HepG2 (cell line): ENCODE results near the gene NRG4. TPM values are rescaled to one million over a fixed set of nuclear protein-coding genes. Genes with fewer than 3 reads are reported as not detected.

ENCODE experiments used
- ATAC-seq: fragments of 200-7000 bp; cut with Tn5 transposase; 3 replicates; pipeline ENCODE4 v1.9.1; 2020; ENCODE audit warnings: mild to moderate bottlenecking, moderate library complexity
- BruUV-seq: library from RNA; stranded (reverse); fragments of 400-500 nt; replicated peaks from 2 replicates; lab custom pipeline; 2021; lab: Mats Ljungman, UMichigan
- CTCF ChIA-PET: fragments of 300-600 bp; formaldehyde crosslinking; extraction: SDS; loops from one replicate; lab custom pipeline; 2021; ENCODE audit warnings: low total read pairs, inconsistent platforms, low intra/inter-chr PET ratio; lab: Yijun Ruan, JAX
- POLR2A ChIA-PET: fragments of 350-600 bp; sonication (Branson Sonifier 250); formaldehyde crosslinking; loops from one replicate; lab custom pipeline; 2020; ENCODE audit warnings: antibody characterized with exemption, inconsistent platforms; lab: Yijun Ruan, JAX
- DNase-seq: peaks from one replicate; pipeline ENCODE4 v3.0.0-alpha.2; 2015; ENCODE audit warnings: low spot score
- FAIRE-seq: peaks from 3 replicates; lab custom pipeline; 2011; peaks lifted over from hg19 to GRCh38; lab: Jason Lieb, UNC
- H2AFZ ChIP-seq: one replicate; pipeline ENCODE4 v1.6.1; 2011; ENCODE audit warnings: low read length, inconsistent platforms
- H3K27ac ChIP-seq: fragments of 300-600 bp; 3 replicates; pipeline ENCODE4 v1.8.0; 2011; ENCODE audit warnings: mixed run types, mild to moderate bottlenecking, mixed read lengths, low read length, inconsistent platforms; ENCODE audit not compliant: insufficient read depth; ENCODE audit errors: extremely low read length
- H3K27me3 ChIP-seq, 2 experiments: fragments of 200-600 bp in 1 of 2; 2 replicates in 1 of 2; 3 replicates in 1 of 2; pipeline versions ENCODE4 v1.6.0 to v1.8.0; 2011; ENCODE audit warnings: low read length in 2 of 2, mild to moderate bottlenecking in 2 of 2, moderate library complexity in 2 of 2, inconsistent platforms in 1 of 2; ENCODE audit not compliant: insufficient read depth in 2 of 2, control insufficient read depth in 1 of 2
- H3K36me3 ChIP-seq, 2 experiments: fragments of 200-600 bp in 1 of 2; replicated peaks in 1 of 2; 2 replicates in 1 of 2; 3 replicates in 1 of 2; pipeline versions ENCODE4 v1.5.1 to v1.8.0; 2011; ENCODE audit warnings: low read length in 2 of 2, inconsistent platforms in 1 of 2; ENCODE audit not compliant: insufficient read depth in 2 of 2, control insufficient read depth in 1 of 2
- H3K4me1 ChIP-seq: 2 replicates; pipeline ENCODE4 v1.5.1; 2012; ENCODE audit warnings: low read length, inconsistent platforms; ENCODE audit not compliant: insufficient read depth
- H3K4me2 ChIP-seq: 2 replicates; pipeline ENCODE4 v1.6.0; 2011; ENCODE audit warnings: low read depth, low read length, inconsistent platforms
- H3K4me3 ChIP-seq, 3 experiments: fragments of 200-600 bp in 1 of 3; sonication (generic), shearing (Covaris generic) in 1 of 3; replicated peaks in 1 of 3; 2 replicates each; pipeline ENCODE4 v1.5.1; 2011 to 2016; ENCODE audit warnings: low read length in 3 of 3, inconsistent platforms in 2 of 3, low read depth in 2 of 3, mild to moderate bottlenecking in 2 of 3, control low read depth in 1 of 3, mixed read lengths in 1 of 3; ENCODE audit not compliant: insufficient read depth in 1 of 3
- H3K79me2 ChIP-seq: one replicate; pipeline ENCODE4 v1.6.1; 2011; ENCODE audit warnings: low read length, inconsistent platforms; ENCODE audit not compliant: insufficient read depth
- H3K9ac ChIP-seq: 2 replicates; pipeline ENCODE4 v1.6.0; 2011; ENCODE audit warnings: mild to moderate bottlenecking, low read depth, low read length, inconsistent platforms; ENCODE audit not compliant: insufficient read depth
- H3K9me3 ChIP-seq: 2 replicates; pipeline ENCODE4 v1.5.1; 2012; ENCODE audit warnings: mild to moderate bottlenecking, low read length
- H4K20me1 ChIP-seq: 2 replicates; pipeline ENCODE4 v1.6.0; 2011; ENCODE audit warnings: inconsistent platforms, mild to moderate bottlenecking, low read length, moderate library complexity; ENCODE audit not compliant: insufficient read depth
- ATF4 ChIP-seq, 2 experiments: fragments of 450-650 bp in 1 of 2; sonication (generic) in 1 of 2; formaldehyde crosslinking; IDR thresholded peaks; 2 replicates each; pipeline versions ENCODE4 v1.5.0 to v1.8.0; 2020 to 2022; ENCODE audit warnings: mild to moderate bottlenecking in 1 of 2, missing genetic modification reagents in 1 of 2
- BRF2 ChIP-seq: sonication (generic); formaldehyde crosslinking; IDR thresholded peaks from 2 replicates; pipeline ENCODE4 v1.8.1; 2022; ENCODE audit warnings: mild to moderate bottlenecking, missing genetic modification reagents
- EEA1 ChIP-seq: sonication (generic); formaldehyde crosslinking; IDR thresholded peaks from 2 replicates; pipeline ENCODE4 v1.5.1; 2020; ENCODE audit warnings: mild to moderate bottlenecking, missing genetic modification reagents, borderline replicate concordance
- GRHL1 ChIP-seq: sonication (generic); formaldehyde crosslinking; conservative IDR thresholded peaks from 2 replicates; pipeline ENCODE4 v1.8.0; 2022; ENCODE audit warnings: missing genetic modification reagents
- IKZF5 ChIP-seq: IDR thresholded peaks from 2 replicates; pipeline ENCODE4 v1.6.1; 2018; ENCODE audit warnings: missing genetic modification reagents, mild to moderate bottlenecking, missing compliant biosample characterization
- NFATC3 ChIP-seq: sonication (generic); formaldehyde crosslinking; IDR thresholded peaks from 2 replicates; pipeline ENCODE4 v1.5.1; 2020; ENCODE audit warnings: mild to moderate bottlenecking, missing genetic modification reagents
- PRDM10 ChIP-seq: sonication (generic); formaldehyde crosslinking; IDR thresholded peaks from 2 replicates; pipeline ENCODE4 v1.4.0; 2020; ENCODE audit warnings: low read depth, missing genetic modification reagents
- SRF ChIP-seq: IDR thresholded peaks from 2 replicates; pipeline ENCODE4 v1.6.1; 2011; ENCODE audit warnings: mild to moderate bottlenecking, low read depth, low read length, moderate library complexity
- ZNF788 ChIP-seq: sonication (generic); formaldehyde crosslinking; IDR thresholded peaks from 2 replicates; pipeline ENCODE4 v1.5.0; 2020; ENCODE audit warnings: mild to moderate bottlenecking, missing genetic modification reagents, borderline replicate concordance
- WGBS: methylation state at CpG from one replicate; pipeline ENCODE4 v1.1.6; 2017; ENCODE audit warnings: low lambda C conversion rate; 5-methylcytosine and 5-hydroxymethylcytosine counted together
- in situ Hi-C: cut with HindIII; loops from 2 replicates; pipeline ENCODE4 v1.10.0; 2017; ENCODE audit warnings: low pct_unique_long_range_greater_than_20kb; ENCODE audit not compliant: extremely low pct_ligation_motif_present
- intact Hi-C: fragments of 100-400 bp; cut with micrococcal nuclease; formaldehyde crosslinking; loops from one replicate; pipeline ENCODE4 v1.10.0; 2022; ENCODE audit not compliant: unreplicated experiment
- polyA plus RNA-seq, 8 experiments: library from polyadenylated mRNA; depleted of rRNA in 3 of 8; stranded (reverse) in 7 of 8; unstranded in 1 of 8; fragments of >200 nt; fragmentation: Illumina TruSeq in 4 of 8; extraction: Trizol in 4 of 8; gene quantifications; 2 replicates each; pipeline versions ENCODE4 v1.2.1 to v1.2.3, GENCODE V29; 2011 to 2016; ENCODE audit warnings: low read depth in 4 of 8, missing spikeins in 1 of 8, mixed read lengths in 1 of 8; ENCODE audit not compliant: insufficient read depth in 1 of 8
- total RNA-seq, 5 experiments: library from RNA; depleted of rRNA; stranded (reverse); fragments of >200 nt; fragmentation: Illumina TruSeq; extraction: Trizol; gene quantifications; 2 replicates each; pipeline ENCODE4 v1.2.3, GENCODE V29; 2016; ENCODE audit warnings: low read depth in 1 of 5
- TF ChIP-seq, protein P1 (sequence below), 2 experiments: sonication (generic) in 1 of 2; formaldehyde crosslinking in 1 of 2; IDR thresholded peaks; 2 replicates each; pipeline versions ENCODE4 v1.5.1 to v1.6.1; 2011 to 2020; ENCODE audit warnings: borderline replicate concordance in 1 of 2, low read depth in 1 of 2, low read length in 1 of 2, mild to moderate bottlenecking in 1 of 2, missing genetic modification reagents in 1 of 2, moderate library complexity in 1 of 2

NRG4 gene
- total and polyA plus RNA-seq, 2 of the 13 experiments (the other 11 are each of a cell fraction or from before 2014, with no cell fraction given): 0.01 TPM; not detected in 1

DNA sequence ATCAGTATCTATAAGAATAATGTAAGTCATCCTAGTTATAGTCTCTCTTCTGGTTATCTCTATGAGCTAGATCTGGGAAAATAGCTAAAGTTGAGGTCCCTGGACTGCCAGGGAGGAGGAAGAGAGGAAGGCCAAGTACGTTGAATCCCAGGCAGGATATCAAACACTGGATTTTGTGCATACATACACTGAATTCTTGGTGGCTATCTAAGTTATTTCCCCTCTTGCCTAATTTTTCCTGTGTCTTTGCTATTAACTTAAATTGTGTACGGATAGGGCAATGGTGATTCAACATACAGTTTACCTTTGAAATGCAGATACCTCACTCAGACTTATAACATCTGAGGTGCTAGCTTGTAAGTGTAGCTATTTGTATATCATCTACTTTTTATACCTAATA, 81.4 kb downstream of the NRG4 start:
- Histone ChIP-seq H3K4me2 (no peak overlapping the region), H3K36me3 (peaks cover 22 to 72% of the 10 kb centered on the region in 2 experiments), H3K79me2 (peaks cover 13% of the 10 kb centered on the region), H4K20me1 (no peaks in the 10 kb centered on the region), H3K9me3 (no peaks in the 10 kb centered on the region), H3K9ac (no peak overlapping the region), H3K27me3 (no peaks in the 10 kb centered on the region), H3K27ac (no peak overlapping the region), H2AFZ (no peak overlapping the region), H3K4me3 (no peak overlapping the region), H3K4me1 (no peaks in the 10 kb centered on the region)
- WGBS: 100% methylated on average over 2 of the region's 2 CpGs
- FAIRE-seq: no peak
- in situ Hi-C loops: no loop called here
- no peak for ATAC-seq
- intact Hi-C loops: no loop called here
- DNase-seq: no peak
- BruUV-seq: no TSS peak
- POLR2A ChIA-PET: no interaction called here
- CTCF ChIA-PET: no interaction called here
- TF ChIP-seq ZNF788 (CRISPR knock-in tag): no peak
- TF ChIP-seq PRDM10: no peak
- no peak for TF ChIP-seq ATF4 (CRISPR knock-in tag; IDR thresholded peaks at IDR 0.05)
- TF ChIP-seq SRF: no peak
- TF ChIP-seq, protein P1, sequence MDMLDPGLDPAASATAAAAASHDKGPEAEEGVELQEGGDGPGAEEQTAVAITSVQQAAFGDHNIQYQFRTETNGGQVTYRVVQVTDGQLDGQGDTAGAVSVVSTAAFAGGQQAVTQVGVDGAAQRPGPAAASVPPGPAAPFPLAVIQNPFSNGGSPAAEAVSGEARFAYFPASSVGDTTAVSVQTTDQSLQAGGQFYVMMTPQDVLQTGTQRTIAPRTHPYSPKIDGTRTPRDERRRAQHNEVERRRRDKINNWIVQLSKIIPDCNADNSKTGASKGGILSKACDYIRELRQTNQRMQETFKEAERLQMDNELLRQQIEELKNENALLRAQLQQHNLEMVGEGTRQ (IDR thresholded peaks at IDR 0.05; ENCODE audit: low read depth, low read length): no peak
- TF ChIP-seq, protein P1 (CRISPR knock-in tag; IDR thresholded peaks at IDR 0.05; ENCODE audit: borderline replicate concordance): no peak
- no peak for TF ChIP-seq IKZF5 (CRISPR knock-in tag)
- no peak for TF ChIP-seq EEA1 (CRISPR knock-in tag)
- no peak for TF ChIP-seq BRF2
- no peak for TF ChIP-seq NFATC3 (CRISPR knock-in tag)
- no peak for TF ChIP-seq GRHL1 (CRISPR knock-in tag)
